ENCODE measurements around the gene DIRAS1. TPM values are rescaled to one million over a fixed set of nuclear protein-coding genes. Genes with fewer than 3 reads are reported as not detected.

DIRAS1 gene
- polyA plus RNA-seq, 1 experiment = 21.4 TPM

DNA sequence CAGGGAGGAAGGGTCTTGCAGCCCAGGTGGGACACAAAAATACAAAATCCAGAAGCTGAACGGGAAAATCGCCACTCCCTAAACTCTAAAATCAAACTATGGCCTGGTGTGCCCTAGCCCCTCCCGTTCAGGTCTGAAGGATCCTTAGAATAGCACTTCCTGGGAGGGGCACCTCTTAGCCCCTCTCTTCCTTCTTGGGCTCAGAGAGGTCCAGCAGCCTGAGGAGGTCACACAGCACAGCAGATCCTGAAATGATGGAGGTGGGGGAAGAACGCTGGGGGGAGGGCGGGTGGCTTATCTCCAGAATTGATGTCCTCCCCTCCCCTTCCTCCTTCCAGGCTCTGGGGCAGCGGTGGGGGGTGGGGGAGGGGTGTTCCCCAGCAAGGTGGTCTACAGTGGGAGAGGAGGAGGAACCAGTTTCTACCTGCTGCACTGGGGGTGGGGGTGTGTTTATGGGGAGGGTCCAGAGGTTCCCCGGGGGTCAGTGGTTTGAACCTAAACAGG is 1.9 kb downstream of the DIRAS1 start:
- POLR2A ChIA-PET = no interaction called here
- CTCF ChIA-PET = no interaction called here
- TF ChIP-seq, protein P1, sequence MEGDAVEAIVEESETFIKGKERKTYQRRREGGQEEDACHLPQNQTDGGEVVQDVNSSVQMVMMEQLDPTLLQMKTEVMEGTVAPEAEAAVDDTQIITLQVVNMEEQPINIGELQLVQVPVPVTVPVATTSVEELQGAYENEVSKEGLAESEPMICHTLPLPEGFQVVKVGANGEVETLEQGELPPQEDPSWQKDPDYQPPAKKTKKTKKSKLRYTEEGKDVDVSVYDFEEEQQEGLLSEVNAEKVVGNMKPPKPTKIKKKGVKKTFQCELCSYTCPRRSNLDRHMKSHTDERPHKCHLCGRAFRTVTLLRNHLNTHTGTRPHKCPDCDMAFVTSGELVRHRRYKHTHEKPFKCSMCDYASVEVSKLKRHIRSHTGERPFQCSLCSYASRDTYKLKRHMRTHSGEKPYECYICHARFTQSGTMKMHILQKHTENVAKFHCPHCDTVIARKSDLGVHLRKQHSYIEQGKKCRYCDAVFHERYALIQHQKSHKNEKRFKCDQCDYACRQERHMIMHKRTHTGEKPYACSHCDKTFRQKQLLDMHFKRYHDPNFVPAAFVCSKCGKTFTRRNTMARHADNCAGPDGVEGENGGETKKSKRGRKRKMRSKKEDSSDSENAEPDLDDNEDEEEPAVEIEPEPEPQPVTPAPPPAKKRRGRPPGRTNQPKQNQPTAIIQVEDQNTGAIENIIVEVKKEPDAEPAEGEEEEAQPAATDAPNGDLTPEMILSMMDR (IDR thresholded peaks at IDR 0.05; ENCODE audit: insufficient read depth, low read depth, low read length) = no peak

GRCh38 chr19:2717638-2718541 is 3.3 kb downstream of the DIRAS1 start:
- Histone ChIP-seq H3K4me3 (ENCODE audit: low read depth, low read length) (no peak overlapping the region), H3K27me3 (ENCODE audit: control insufficient read depth, insufficient read depth, low read length) (no peaks in the 10 kb centered on the region), H3K36me3 (ENCODE audit: control insufficient read depth, insufficient read depth, low read length) (peaks cover 1% of the 10 kb centered on the region; the same call in 1 of the 2 replicates)
- ChIA-PET CTCF (interaction anchor here (0.8 kb wide), 1 partner anchor 69 kb away, joined by 3 read pairs; no protein-coding TSS in a partner anchor), POLR2A (interaction anchor here (0.8 kb wide), 1 partner anchor 107 kb away, joined by 3 read pairs; no protein-coding TSS in a partner anchor)
- no peak for DNase-seq (ENCODE audit: low read depth)
- TF ChIP-seq, protein P1 (IDR thresholded peaks at IDR 0.05; ENCODE audit: insufficient read depth, low read depth, low read length) = no peak

More for the DNA sequence above, 1.9 kb downstream of the DIRAS1 start:
- H3K36me3 ChIP-seq (ENCODE audit: control insufficient read depth, insufficient read depth, low read length) = peaks cover 1% of the 10 kb centered on the region; the same call in 1 of the 2 replicates
- no peaks in the 10 kb centered on the region for H3K27me3 ChIP-seq (ENCODE audit: control insufficient read depth, insufficient read depth, low read length)
- H3K4me3 ChIP-seq (ENCODE audit: low read depth, low read length) = no peak overlapping the region
- DNase-seq (ENCODE audit: low read depth) = no peak

DNA sequence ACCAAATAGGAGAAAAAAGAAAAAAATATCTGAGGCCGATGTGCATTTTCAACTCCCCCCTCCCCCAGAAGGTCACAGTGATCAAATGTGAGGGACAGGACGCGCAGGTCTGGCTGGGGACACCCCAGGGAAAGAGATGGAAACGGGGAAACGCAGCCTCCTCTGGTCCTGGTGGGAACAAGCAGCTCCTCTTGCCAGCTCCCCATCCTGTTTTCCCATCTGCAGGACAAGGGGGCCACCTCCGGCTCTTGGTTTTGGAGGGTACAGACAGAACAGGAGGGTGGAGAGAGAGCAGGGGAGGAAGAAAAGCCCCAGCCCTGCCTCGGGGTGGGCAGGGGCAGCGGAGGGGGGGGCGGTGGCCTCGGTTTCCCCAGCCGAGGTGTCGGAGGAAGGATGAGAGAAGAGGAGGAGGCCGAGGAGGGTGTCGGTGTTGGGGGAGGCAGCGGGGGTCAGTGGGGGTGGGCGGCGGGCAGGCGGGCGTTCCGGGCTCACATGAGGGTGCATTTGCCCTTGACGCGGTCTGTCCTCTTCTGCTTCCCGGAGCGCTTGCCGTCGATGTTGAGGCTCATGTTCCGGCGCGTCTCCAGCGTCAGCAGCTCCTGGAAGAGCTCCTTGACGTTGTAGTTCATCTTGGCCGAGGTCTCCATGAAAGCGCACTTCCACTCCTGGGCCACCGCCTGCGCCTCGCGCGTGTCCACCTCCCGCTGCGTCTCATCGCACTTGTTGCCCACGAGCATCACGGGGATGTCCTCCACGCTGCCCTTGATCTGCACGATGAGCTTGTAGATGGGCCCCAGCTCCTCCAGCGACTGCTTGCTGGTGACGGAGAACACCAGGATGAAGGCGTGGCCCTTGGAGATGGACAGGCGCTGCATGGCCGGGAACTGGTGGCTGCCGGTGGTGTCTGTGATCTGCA is 4.2 kb downstream of the DIRAS1 start:
- no peak for DNase-seq (ENCODE audit: low read depth)
- Histone ChIP-seq H3K4me3 (ENCODE audit: low read depth, low read length) (no peak overlapping the region), H3K36me3 (ENCODE audit: control insufficient read depth, insufficient read depth, low read length) (peaks cover 1% of the 10 kb centered on the region; the same call in 1 of the 2 replicates), H3K27me3 (ENCODE audit: control insufficient read depth, insufficient read depth, low read length) (no peaks in the 10 kb centered on the region)
- ChIA-PET CTCF (interaction anchor here (0.8 kb wide), 1 partner anchor 68 kb away, joined by 3 read pairs; no protein-coding TSS in a partner anchor), POLR2A (interaction anchor here (0.6 to 0.8 kb wide), 2 partner anchors 77 to 108 kb away, joined by 3 to 4 read pairs; no protein-coding TSS in a partner anchor)
- TF ChIP-seq, protein P1 (IDR thresholded peaks at IDR 0.05; ENCODE audit: insufficient read depth, low read depth, low read length) = no peak

GRCh38 chr19:2716275-2716650 is 4.9 kb downstream of the DIRAS1 start:
- Histone ChIP-seq H3K36me3 (ENCODE audit: control insufficient read depth, insufficient read depth, low read length) (peaks cover 1% of the 10 kb centered on the region; the same call in 1 of the 2 replicates), H3K27me3 (ENCODE audit: control insufficient read depth, insufficient read depth, low read length) (no peaks in the 10 kb centered on the region), H3K4me3 (ENCODE audit: low read depth, low read length) (no peak overlapping the region)
- TF ChIP-seq, protein P1 (IDR thresholded peaks at IDR 0.05; ENCODE audit: insufficient read depth, low read depth, low read length) = no peak
- ChIA-PET POLR2A (interaction anchor here (0.6 kb wide), 1 partner anchor 77 kb away, joined by 4 read pairs; no protein-coding TSS in a partner anchor), CTCF (no interaction called here)
- DNase-seq (ENCODE audit: low read depth) = no peak
